Epidermal melanocyte (primary cell): ENCODE data around the gene COLEC12.

Experiments
- DNase-seq: peaks from one replicate; pipeline ENCODE4 v3.0.0; 2011; ENCODE audit warnings: low spot score; ENCODE audit not compliant: insufficient read length

The COLEC12 gene

GRCh38 chr18:446941-447560 lies 53.5 kb downstream of the COLEC12 start:
- no peak for DNase-seq

DNA sequence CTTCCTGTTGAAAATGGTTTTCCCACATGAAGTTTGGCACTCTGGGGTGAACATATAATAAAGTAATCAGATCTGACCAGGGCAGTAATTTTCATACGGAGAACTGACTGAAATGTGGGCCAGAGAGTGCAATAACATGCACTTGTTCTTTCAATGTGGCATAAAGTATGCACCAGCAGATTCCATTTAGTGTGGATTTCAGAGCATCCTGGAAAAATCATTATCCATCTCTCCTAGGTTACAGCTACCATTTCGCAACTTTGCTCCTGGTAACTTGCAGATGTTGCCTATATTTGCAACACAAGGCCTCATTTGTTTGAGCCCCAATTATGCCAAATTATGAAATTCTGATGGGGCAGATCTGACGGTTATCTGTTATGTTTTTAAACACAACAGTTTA lies 55.4 kb downstream of the COLEC12 start:
- no peak for DNase-seq

- DNase-seq: no peak
These were observed 61.9 kb downstream of the COLEC12 start for GRCh38 chr18:438571-438970.

GRCh38 chr18:435940-436339 lies 64.6 kb downstream of the COLEC12 start:
- no peak for DNase-seq

GRCh38 chr18:434410-434809 lies 66.1 kb downstream of the COLEC12 start:
- no peak for DNase-seq

DNA sequence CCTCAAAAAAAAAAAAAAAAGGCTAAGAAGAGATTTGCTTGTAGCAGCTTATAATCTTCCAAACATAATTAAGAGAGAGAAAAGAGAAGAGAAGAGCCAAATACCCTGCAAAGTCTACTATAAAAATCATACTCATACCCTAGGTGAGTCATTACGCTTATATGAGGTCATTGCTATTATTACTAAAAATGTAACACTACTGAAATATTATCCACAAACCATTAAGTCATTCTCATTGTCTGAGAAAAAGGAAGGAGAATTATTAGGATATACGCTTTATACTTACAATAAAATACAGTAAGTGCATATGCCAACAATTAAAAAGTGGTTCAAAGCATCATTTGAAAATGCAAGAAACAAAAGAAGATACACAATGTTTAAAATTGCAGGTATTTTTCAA lies 66.5 kb downstream of the COLEC12 start:
- DNase-seq: no peak

GRCh38 chr18:433298-433697 lies 67.2 kb downstream of the COLEC12 start:
- no peak for DNase-seq

DNA sequence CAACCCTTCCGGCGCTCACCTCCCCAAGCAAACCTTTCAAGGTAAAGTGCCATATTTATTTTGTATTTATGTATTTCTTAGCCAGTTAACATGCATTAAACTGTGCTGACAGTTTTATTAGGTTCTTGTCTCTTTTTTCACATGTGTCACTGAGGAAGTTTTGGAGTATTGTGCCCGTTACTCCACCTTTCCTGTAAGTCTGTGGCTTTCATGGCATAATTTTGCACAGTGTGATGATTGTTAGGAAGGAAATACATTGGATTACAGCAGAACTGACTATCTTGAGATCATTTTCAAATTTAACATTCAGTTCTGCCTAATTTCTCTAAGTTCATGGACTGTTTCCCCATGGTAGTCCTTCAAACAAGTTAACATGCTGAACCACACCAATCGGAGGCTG lies 67.7 kb downstream of the COLEC12 start:
- DNase-seq: no peak

- DNase-seq: no peak
These were observed 71.5 kb downstream of the COLEC12 start for GRCh38 chr18:429030-429429.

GRCh38 chr18:427005-427404 lies 73.5 kb downstream of the COLEC12 start:
- no peak for DNase-seq

DNA sequence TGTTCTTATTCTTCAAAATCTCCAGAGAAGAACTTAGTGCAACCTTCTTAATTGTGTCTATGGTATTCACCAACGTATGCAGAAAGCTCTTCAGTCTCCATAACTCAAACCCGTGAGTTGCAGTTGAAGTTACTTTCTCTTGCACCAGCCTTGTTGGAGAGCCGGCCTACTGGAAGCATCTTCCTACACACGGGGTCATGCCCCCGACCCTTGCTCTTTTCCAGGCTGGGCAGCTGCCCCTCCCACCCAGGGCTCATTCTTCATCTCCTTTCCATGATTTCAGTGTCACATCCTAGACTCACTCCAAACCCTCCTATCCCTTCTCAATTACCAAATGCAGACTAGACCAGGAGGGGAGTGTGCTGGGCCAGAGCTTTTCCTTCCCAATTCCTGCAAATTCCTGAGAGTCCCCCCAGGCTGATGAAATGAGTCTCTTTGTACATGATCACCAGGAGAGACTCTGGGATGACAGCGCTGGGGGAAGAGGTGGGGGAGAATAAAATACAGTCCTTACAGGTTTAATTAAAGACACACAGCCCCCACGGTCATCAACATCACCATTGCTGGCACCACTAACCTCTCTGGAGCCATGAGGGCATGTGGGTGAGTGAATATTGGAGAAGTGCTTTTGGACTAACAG lies 75.3 kb downstream of the COLEC12 start:
- DNase-seq: no peak

- no peak for DNase-seq
These were observed 75.8 kb downstream of the COLEC12 start for GRCh38 chr18:424668-425067.

DNA sequence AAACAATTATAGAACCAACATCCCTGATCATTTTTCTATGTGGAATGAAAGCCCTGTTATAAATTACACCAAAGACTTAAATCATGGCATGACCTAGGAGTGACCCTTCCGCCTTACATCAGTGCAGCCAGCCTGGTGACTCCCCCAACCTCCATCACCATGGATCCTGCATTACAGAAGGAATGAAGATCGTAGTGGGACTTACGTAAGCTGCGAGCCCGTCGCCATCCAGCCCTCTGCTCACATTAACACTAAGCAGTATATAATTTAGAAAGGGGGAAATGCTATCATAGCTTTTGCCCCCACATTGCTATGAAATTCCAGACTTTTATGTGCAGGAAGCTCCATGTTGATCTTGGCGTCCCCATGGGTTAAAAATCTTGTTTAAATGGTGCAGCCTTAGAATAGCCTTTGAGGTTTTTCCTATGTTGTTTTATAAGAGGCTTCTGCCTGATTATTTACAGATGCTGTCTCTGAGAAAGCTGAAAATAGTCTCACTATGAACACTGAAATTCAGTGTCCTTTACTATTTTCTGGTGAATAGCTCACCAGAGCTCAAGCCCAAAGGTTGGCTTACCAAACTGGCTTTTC lies 76.3 kb downstream of the COLEC12 start:
- DNase-seq: no peak

GRCh38 chr18:422966-423365 lies 77.5 kb downstream of the COLEC12 start:
- DNase-seq: no peak

- no peak for DNase-seq
These were observed 79.0 kb downstream of the COLEC12 start for GRCh38 chr18:421247-422155.

- no peak for DNase-seq
These were observed 79.7 kb downstream of the COLEC12 start for GRCh38 chr18:420661-421246.

DNA sequence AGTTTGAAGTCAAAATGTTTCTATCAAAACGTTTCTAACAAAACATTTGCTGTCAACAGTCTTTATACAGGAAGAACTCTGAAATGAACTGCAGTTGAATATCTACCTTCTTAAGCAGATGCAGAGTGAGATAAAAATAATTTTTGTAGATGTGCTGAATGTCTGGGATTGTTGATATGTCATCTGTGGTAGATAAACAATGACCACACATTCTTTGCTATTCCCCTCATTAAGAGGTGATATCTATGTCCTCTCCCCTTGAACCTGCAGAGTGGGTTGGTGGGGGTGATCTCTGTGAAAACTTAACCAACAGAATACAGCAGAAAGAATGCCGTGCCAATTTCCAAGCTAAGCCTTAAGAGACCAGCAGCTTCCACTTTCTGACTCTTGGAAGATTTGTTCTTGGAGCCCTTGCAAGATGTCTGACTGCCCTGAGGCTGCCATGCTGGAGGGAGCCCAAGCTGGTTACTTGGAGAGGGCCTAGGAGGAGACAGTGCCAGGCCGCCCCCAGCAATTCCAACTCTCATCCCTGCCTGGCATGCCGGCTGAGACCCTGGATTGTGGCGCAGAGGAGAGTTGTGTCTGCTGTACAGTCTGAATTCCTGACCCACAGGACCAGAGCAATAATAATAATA lies 80.8 kb downstream of the COLEC12 start:
- DNase-seq: no peak

DNA sequence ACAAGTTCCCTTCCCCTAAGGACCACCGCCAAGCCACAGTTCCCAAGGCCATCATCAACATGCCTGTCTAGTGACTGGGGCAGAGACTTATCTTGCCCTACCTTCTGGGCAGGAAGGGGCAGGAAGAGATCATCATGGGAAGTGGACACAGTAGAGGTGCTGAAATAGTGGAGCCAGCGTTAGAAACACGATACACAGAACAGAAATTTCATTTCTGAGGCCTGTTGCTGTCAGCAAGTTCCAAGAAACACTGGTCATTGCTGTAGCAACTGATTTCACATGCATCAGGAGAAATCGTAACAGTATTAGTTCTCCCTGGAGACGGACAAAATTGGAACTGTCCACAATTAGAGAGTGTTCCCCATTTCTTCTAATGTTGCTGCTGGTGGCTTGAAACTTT lies 83.0 kb downstream of the COLEC12 start:
- no peak for DNase-seq

- DNase-seq: no peak
These were observed 83.6 kb downstream of the COLEC12 start for GRCh38 chr18:416930-417329.

GRCh38 chr18:415617-416612 lies 84.6 kb downstream of the COLEC12 start:
- no peak for DNase-seq
